Nephron progenitor cell (in vitro differentiated cells): ENCODE results near the gene MACROD2.

Source experiments
- DNase-seq: peaks from one replicate; pipeline ENCODE4 v3.0.0; 2021
- H3K27ac Mint-ChIP-seq: 2 replicates; pipeline ENCODE4 v1.8.0; 2021; ENCODE audit warnings: mild to moderate bottlenecking, moderate library complexity, mixed read lengths
- H3K27me3 Mint-ChIP-seq: 2 replicates; pipeline ENCODE4 v1.8.0; 2021; ENCODE audit warnings: mild to moderate bottlenecking, low read depth, mixed read lengths; ENCODE audit not compliant: poor library complexity
- H3K36me3 Mint-ChIP-seq: 2 replicates; pipeline ENCODE4 v1.8.0; 2021; ENCODE audit warnings: low read depth, mixed read lengths
- H3K4me1 Mint-ChIP-seq: 2 replicates; pipeline ENCODE4 v1.8.0; 2021; ENCODE audit warnings: mixed read lengths
- H3K4me3 Mint-ChIP-seq: 2 replicates; pipeline ENCODE4 v1.8.0; 2021; ENCODE audit warnings: mild to moderate bottlenecking, moderate library complexity, mixed read lengths
- H3K9me3 Mint-ChIP-seq: 2 replicates; pipeline ENCODE4 v1.8.0; 2021; ENCODE audit warnings: mild to moderate bottlenecking, moderate library complexity, mixed read lengths
- CTCF ChIP-seq: fragments of 200-600 bp; sonication (generic); IDR thresholded peaks from 2 replicates; pipeline ENCODE4 v1.5.0; 2021; ENCODE audit warnings: antibody characterized with exemption

The MACROD2 gene

DNA sequence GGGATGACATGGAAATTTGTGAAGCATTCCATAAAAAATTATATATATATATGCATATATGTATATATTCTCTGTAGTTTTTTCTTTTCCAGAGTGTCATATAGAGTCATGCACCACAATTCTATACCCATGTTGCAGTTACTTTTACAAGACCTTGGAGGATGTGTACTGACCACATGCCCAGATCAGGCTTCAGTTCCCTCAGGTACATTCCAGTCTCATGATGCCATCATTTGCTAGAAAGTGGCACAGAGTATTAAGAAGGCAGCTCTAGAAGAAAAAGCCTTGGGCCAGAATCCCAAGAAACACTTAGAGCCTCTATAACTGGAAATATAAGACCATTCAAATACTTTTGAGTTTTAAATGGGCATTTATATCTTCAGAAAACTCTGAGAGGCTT lies 1027.6 kb downstream of the MACROD2 start:
- H3K27ac Mint-ChIP-seq: no peak overlapping the region
- no peak overlapping the region for H3K4me3 Mint-ChIP-seq
- no peaks in the 10 kb centered on the region for H3K27me3 Mint-ChIP-seq
- H3K36me3 Mint-ChIP-seq: no peaks in the 10 kb centered on the region
- H3K4me1 Mint-ChIP-seq: no peaks in the 10 kb centered on the region
- DNase-seq: no peak
- no peak for TF ChIP-seq CTCF
- peaks cover 9% of the 10 kb centered on the region for H3K9me3 Mint-ChIP-seq

- no peak overlapping the region for H3K27ac Mint-ChIP-seq
- peaks cover 4% of the 10 kb centered on the region for H3K9me3 Mint-ChIP-seq
- TF ChIP-seq CTCF: no peak
- H3K27me3 Mint-ChIP-seq: no peaks in the 10 kb centered on the region
- H3K36me3 Mint-ChIP-seq: no peaks in the 10 kb centered on the region
- H3K4me1 Mint-ChIP-seq: no peaks in the 10 kb centered on the region
- H3K4me3 Mint-ChIP-seq: no peak overlapping the region
- DNase-seq: no peak
Observed at GRCh38 chr20:15026759-15027158, 1031.4 kb downstream of the MACROD2 start.

DNA sequence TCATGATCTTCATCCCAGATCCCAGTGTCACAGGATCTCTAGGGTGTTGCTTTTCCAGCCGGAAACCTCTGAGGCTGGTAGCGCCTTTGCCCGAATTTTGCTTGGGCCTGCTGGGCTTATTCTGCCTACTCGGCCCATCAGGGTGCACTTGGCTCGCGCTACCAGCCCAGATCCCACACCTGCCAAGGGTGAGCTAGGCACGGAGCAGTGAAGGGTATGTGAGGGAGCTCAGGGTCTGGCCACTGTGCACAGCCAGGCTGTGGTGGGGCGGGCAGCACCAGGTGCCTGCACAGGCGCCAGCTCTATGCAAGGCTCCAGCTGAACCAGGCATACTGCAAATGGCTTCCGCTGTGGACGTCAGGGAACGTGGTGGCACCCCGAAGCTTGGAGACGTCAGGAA lies 1035.5 kb downstream of the MACROD2 start:
- no peaks in the 10 kb centered on the region for H3K36me3 Mint-ChIP-seq
- no peak for DNase-seq
- H3K9me3 Mint-ChIP-seq: no peaks in the 10 kb centered on the region
- no peak overlapping the region for H3K4me3 Mint-ChIP-seq
- H3K27ac Mint-ChIP-seq: no peak overlapping the region
- TF ChIP-seq CTCF: no peak
- peaks cover 15% of the 10 kb centered on the region for H3K4me1 Mint-ChIP-seq
- H3K27me3 Mint-ChIP-seq: peaks cover 3% of the 10 kb centered on the region

- Mint-ChIP-seq H3K27ac (no peak overlapping the region), H3K27me3 (peaks cover 6% of the 10 kb centered on the region), H3K36me3 (no peaks in the 10 kb centered on the region), H3K4me1 (peaks cover 23% of the 10 kb centered on the region), H3K4me3 (no peak overlapping the region), H3K9me3 (no peaks in the 10 kb centered on the region)
- no peak for TF ChIP-seq CTCF
- DNase-seq: no peak
Observed at GRCh38 chr20:15031546-15032351, 1036.4 kb downstream of the MACROD2 start.

- H3K27ac Mint-ChIP-seq: no peak overlapping the region
- H3K9me3 Mint-ChIP-seq: no peaks in the 10 kb centered on the region
- no peak for TF ChIP-seq CTCF
- peaks cover 6% of the 10 kb centered on the region for H3K27me3 Mint-ChIP-seq
- H3K4me1 Mint-ChIP-seq: peaks cover 23% of the 10 kb centered on the region
- no peak overlapping the region for H3K4me3 Mint-ChIP-seq
- DNase-seq: no peak
- H3K36me3 Mint-ChIP-seq: no peaks in the 10 kb centered on the region
Observed at GRCh38 chr20:15032352-15032622, 1037.0 kb downstream of the MACROD2 start.

DNA sequence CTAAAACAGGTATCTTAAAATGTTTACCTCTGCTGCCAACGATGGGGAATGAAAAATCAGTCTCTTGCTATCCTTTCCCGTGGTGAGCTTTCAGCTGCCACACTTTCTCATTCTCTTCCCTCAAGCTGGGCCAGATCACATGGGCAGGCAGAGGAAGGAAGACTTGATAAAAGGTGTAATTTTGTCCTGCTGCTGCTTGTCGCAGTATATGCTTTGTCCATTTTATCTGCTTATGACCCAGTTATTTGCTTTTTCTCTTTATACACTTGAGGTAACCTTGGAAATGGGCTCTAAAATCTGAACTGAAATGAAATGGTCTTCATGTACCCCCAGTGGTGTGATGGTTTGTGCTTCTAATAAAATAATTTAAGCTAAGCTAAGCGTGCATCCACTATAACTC lies 1038.0 kb downstream of the MACROD2 start:
- no peak for TF ChIP-seq CTCF
- H3K27ac Mint-ChIP-seq: no peak overlapping the region
- peaks cover 23% of the 10 kb centered on the region for H3K4me1 Mint-ChIP-seq

More for the DNA sequence above, 1038.0 kb downstream of the MACROD2 start:
- DNase-seq: no peak
- Mint-ChIP-seq H3K4me3 (no peak overlapping the region), H3K9me3 (no peaks in the 10 kb centered on the region), H3K36me3 (no peaks in the 10 kb centered on the region), H3K27me3 (peaks cover 6% of the 10 kb centered on the region)
